RWPE2 (cell line): ENCODE data around the gene CCDC194.
A peak's percentile ranks its signal among the peaks of the same experiment; 100 is the strongest.

Source experiments
- ATAC-seq: fragments of 200-7000 bp; cut with Tn5 transposase; 3 replicates; pipeline ENCODE4 v1.9.1; 2021; ENCODE audit warnings: low read depth
- DNase-seq: peaks from one replicate; pipeline ENCODE4 v3.0.0-alpha.2; 2020; ENCODE audit warnings: low spot score
- H3K27ac ChIP-seq: fragments of 450-650 bp; 2 replicates; pipeline ENCODE4 v1.5.1; 2017; ENCODE audit warnings: mild to moderate bottlenecking; ENCODE audit not compliant: poor library complexity, severe bottlenecking
- H3K27me3 ChIP-seq: fragments of 250-450 bp; sonication (Bioruptor Pico); 2 replicates; pipeline ENCODE4 v1.5.1; 2021; ENCODE audit warnings: mild to moderate bottlenecking, moderate library complexity; ENCODE audit not compliant: insufficient read depth, poor library complexity, severe bottlenecking
- H3K36me3 ChIP-seq: fragments of 250-450 bp; sonication (Bioruptor Pico); 2 replicates; pipeline ENCODE4 v1.5.1; 2020; ENCODE audit warnings: low read depth, mild to moderate bottlenecking, moderate library complexity
- H3K4me1 ChIP-seq: fragments of 250-450 bp; sonication (Bioruptor Pico); 2 replicates; pipeline ENCODE4 v1.5.1; 2021; ENCODE audit warnings: mild to moderate bottlenecking, moderate library complexity; ENCODE audit not compliant: insufficient read depth, poor library complexity, severe bottlenecking
- H3K4me3 ChIP-seq: fragments of 250-450 bp; sonication (Bioruptor Pico); 2 replicates; pipeline ENCODE4 v1.5.1; 2021; ENCODE audit warnings: mild to moderate bottlenecking, moderate library complexity; ENCODE audit not compliant: severe bottlenecking
- H3K9me3 ChIP-seq: fragments of 250-450 bp; sonication (Bioruptor Pico); 2 replicates; pipeline ENCODE4 v1.5.1; 2021; ENCODE audit warnings: mild to moderate bottlenecking, moderate library complexity; ENCODE audit not compliant: severe bottlenecking
- TF ChIP-seq, protein P1 (sequence below): fragments of 450-650 bp; IDR thresholded peaks from one replicate; pipeline ENCODE4 v1.5.1; 2017; ENCODE audit warnings: mild to moderate bottlenecking, moderate library complexity; ENCODE audit not compliant: poor library complexity, severe bottlenecking

CCDC194 gene

GRCh38 chr19:17435218-17435617 is 41.2 kb upstream of the CCDC194 start:
- no peak overlapping the region for H3K27ac ChIP-seq
- ATAC-seq (no peak), DNase-seq (no peak)
- H3K9me3 ChIP-seq, result no peaks in the 10 kb centered on the region
- TF ChIP-seq, protein P1, sequence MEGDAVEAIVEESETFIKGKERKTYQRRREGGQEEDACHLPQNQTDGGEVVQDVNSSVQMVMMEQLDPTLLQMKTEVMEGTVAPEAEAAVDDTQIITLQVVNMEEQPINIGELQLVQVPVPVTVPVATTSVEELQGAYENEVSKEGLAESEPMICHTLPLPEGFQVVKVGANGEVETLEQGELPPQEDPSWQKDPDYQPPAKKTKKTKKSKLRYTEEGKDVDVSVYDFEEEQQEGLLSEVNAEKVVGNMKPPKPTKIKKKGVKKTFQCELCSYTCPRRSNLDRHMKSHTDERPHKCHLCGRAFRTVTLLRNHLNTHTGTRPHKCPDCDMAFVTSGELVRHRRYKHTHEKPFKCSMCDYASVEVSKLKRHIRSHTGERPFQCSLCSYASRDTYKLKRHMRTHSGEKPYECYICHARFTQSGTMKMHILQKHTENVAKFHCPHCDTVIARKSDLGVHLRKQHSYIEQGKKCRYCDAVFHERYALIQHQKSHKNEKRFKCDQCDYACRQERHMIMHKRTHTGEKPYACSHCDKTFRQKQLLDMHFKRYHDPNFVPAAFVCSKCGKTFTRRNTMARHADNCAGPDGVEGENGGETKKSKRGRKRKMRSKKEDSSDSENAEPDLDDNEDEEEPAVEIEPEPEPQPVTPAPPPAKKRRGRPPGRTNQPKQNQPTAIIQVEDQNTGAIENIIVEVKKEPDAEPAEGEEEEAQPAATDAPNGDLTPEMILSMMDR, result no peak
- no peak overlapping the region for H3K4me3 ChIP-seq
- no peaks in the 10 kb centered on the region for H3K36me3 ChIP-seq
- H3K4me1 ChIP-seq, result no peaks in the 10 kb centered on the region
- no peaks in the 10 kb centered on the region for H3K27me3 ChIP-seq

DNA sequence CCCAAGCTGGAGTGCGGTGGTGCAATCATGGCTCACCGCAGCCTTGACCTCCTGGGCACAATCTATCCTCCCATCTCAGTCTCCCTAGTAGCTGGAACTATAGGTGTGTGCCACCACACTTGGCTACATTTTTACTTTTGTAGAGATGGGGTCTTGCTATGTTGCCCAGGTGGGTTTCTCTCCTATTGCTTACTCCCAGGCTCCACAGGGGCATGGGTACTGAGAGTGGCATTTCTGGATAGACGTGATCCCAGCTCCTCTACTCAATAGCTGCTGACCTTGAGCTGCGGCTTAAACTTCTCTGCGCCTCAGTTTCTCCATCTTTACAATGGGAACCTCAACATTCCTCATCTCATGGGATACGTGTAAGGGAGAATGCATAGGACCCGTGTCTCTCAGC is 37.4 kb upstream of the CCDC194 start:
- no peak overlapping the region for H3K4me3 ChIP-seq
- TF ChIP-seq, protein P1, result no peak
- ATAC-seq (no peak), DNase-seq (no peak)
- no peaks in the 10 kb centered on the region for H3K4me1 ChIP-seq
- H3K9me3 ChIP-seq, result no peaks in the 10 kb centered on the region
- H3K27ac ChIP-seq, result no peak overlapping the region
- no peaks in the 10 kb centered on the region for H3K27me3 ChIP-seq
- no peaks in the 10 kb centered on the region for H3K36me3 ChIP-seq

DNA sequence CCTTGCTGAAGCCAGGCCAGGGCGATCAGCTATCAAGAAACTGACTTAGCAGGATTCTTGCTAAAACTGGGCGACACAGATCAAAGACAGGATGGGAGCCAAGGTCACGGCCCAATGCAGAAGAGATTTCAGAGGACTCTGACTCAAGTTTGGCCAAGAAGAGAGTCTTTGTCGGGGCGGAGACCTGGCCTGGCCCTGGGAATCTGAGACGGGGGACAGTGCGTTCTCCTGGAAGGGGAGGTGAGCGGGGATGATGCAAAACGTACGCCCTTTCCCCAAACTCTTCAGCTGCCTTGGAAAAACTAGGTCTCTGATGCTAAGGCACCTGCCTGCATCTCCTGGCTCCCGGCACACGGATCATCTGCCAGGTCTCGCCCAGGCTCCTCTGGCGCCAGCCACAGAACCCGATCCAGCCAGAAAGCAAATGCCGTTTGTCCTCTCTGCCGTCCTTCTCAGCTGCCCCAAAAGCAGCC is 35.7 kb upstream of the CCDC194 start:
- peak; percentile 23; the same call in 1 of the 3 replicates for ATAC-seq

GRCh38 chr19:17424743-17425365 is 30.9 kb upstream of the CCDC194 start:
- ATAC-seq, result peak; percentile 40; the same call in 1 of the 3 replicates
- TF ChIP-seq, protein P1, result peak; percentile 32
- H3K27ac ChIP-seq, result no peak overlapping the region
- no peaks in the 10 kb centered on the region for H3K4me1 ChIP-seq
- no peaks in the 10 kb centered on the region for H3K9me3 ChIP-seq
- DNase-seq, result no peak
- no peaks in the 10 kb centered on the region for H3K27me3 ChIP-seq
- H3K36me3 ChIP-seq, result peaks cover 22% of the 10 kb centered on the region
- no peak overlapping the region for H3K4me3 ChIP-seq

More for the DNA sequence above, 35.7 kb upstream of the CCDC194 start:
- TF ChIP-seq, protein P1, result no peak
- Histone ChIP-seq H3K4me1 (no peaks in the 10 kb centered on the region), H3K9me3 (no peaks in the 10 kb centered on the region), H3K27me3 (no peaks in the 10 kb centered on the region), H3K36me3 (no peaks in the 10 kb centered on the region), H3K4me3 (no peak overlapping the region), H3K27ac (no peak overlapping the region)
- no peak for DNase-seq
